Left colon (tissue), 2 donors: ENCODE data around the gene RNF167. TPM values are rescaled to one million over a fixed set of nuclear protein-coding genes. Genes with fewer than 3 reads are reported as not detected.
A peak's percentile ranks its signal among the peaks of the same experiment; 100 is the strongest.

Experiments used
- ATAC-seq: fragments of 200-7000 bp; cut with Tn5 transposase; one replicate; pipeline ENCODE4 v1.9.1; 2020; ENCODE audit warnings: mild to moderate bottlenecking, moderate library complexity
- DNase-seq, 2 donors: peaks; one replicate each; pipeline ENCODE4 v3.0.0-alpha.2; 2020
- intact Hi-C, 2 donors: fragments of 100-400 bp; cut with DNase I in 1 of 2; cut with micrococcal nuclease in 1 of 2; formaldehyde crosslinking; loops; one replicate each; pipeline versions ENCODE4 v1.11.2 to v1.14.0; 2022; cut with DNase I, micrococcal nuclease
- total RNA-seq, 2 donors: library from RNA; stranded (reverse); fragmentation: NEBNext Ultra II Directional; extraction: Animal tissue kit (Norgen Biotek cat#: 25700); gene quantifications; one replicate each; pipeline ENCODE4 v1.2.1, GENCODE V29; 2021
- donor health status: DM: no; HTN: no; CAD: no.
- donor health status: DM: yes; HTN: yes; CAD: no.

The RNF167 gene
- total RNA-seq, 2 donors from 2014 or later: 96.5 to 105 TPM

DNA sequence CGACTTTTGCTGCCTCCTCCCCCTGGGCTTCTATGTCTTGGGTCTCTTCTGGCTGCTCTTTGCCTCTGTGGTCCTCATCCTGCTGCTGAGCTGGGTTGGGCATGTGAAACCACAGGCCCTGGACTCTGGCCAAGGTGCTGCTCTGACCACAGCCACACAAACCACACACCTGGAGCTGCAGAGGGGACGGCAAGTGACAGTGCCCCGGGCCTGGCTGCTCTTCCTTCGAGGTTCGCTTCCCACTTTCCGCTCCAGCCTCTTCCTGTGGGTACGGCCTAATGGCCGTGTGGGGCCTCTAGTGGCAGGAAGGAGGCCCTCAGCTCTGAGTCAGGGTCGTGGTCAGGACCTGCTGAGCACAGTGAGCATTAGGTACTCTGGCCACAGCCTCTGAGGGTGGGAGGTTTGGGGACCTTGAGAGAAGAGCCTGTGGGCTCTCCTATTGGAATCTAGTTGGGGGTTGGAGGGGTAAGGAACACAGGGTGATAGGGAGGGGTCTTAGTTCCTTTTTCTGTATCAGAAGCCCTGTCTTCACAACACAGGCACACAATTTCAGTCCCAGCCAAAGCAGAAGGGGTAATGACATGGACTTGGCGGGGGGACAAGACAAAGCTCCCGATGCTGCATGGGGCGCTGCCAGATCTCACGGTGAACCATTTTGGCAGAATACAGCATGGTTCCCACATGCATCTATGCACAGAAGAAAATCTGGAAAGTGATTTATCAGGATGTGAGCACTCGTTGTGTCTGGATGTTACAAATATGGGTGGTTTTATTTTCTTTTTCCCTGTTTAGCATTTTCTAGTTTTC, 5.7 kb upstream of the RNF167 start:
- peak in 1 of 2 donors; percentile 63 for DNase-seq

DNA sequence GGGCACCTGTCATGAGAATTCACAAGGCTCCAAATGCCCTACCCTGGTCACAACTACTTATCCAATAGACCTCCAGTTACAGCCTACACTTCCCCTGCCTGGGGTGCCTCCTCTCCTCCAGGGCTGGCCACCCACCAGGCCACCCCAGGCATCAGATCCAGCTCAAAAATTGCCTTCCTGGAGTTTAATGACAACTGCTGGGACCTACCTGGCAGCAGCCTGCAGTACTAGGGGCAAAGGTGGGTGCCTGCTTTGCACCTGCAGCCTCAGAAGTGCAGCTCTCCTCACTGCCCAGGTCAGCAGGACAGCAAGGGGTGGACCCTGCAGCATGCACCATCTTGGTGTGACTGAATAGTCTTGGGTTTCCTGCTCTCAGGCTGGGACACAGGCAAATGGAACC, 4.4 kb upstream of the RNF167 start:
- ATAC-seq (no peak), DNase-seq (no peak)
- intact Hi-C loops: no loop called here

More for the DNA sequence above, 5.7 kb upstream of the RNF167 start:
- intact Hi-C loops: no loop called here
- ATAC-seq: peak; percentile 26

DNA sequence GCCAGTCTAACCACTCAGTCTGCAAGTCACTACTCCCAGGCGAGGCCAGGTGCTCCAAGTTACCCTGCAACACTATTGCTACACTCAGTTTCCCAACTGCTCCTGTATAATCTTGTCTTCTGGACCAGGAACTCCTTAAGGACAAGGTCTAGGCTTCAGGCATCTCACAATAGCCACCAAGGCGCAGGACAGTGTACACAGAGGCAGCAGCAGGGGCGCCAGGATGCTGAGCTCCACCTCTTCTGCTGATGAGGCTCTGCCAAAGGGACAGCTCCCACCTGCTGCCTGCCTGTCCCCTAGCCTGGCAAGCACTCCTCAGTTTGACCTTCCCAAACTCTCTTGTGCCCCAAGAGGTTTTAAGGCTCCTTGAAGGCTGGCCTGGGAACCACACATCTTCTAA, 3.6 kb upstream of the RNF167 start:
- intact Hi-C loops: no loop called here
- DNase-seq: no peak
- no peak for ATAC-seq

DNA sequence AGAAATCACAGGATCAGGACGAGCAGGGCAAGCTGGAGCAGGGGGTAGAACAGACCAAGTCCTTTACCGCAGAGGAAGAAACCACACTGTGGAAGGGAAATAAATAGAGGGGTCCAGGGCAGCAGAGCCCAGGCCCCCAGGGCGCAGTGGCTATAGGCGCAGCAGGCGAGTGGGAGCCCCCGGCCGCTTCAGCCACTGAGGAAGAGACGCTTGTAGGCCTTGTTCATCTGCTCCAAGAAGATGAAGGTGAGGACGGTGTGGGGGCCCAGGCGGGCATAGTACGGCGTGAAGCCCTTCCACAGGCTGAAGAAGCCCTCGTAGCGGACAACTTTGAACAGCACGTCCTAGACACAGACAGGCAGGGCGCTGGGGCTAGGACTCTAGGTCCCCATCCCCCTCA, 2.5 kb upstream of the RNF167 start:
- no peak for DNase-seq
- no peak for ATAC-seq
- intact Hi-C loops: no loop called here

DNA sequence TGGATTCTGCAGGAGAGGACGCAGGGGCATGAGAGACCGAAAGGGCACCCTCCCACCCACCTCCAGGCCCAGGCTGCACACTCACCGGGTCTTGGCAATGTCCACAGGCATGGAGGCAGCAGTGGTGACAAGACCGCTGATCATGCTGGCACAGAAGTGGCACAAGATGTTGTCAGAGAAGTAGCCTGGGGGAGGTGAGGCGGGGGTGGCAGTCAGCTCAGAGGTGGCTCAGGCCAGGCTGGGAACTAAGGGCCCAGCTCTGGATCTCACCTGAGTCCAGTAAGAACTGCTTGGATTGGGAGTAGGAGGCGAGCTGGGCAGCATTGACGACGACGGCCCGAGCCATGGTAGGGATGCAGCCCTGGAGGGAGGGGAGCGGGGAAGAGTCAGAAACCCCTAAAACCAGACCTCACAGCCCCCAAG, 2.0 kb upstream of the RNF167 start:
- no peak for ATAC-seq
- no peak for DNase-seq
- intact Hi-C loops: no loop called here

DNA sequence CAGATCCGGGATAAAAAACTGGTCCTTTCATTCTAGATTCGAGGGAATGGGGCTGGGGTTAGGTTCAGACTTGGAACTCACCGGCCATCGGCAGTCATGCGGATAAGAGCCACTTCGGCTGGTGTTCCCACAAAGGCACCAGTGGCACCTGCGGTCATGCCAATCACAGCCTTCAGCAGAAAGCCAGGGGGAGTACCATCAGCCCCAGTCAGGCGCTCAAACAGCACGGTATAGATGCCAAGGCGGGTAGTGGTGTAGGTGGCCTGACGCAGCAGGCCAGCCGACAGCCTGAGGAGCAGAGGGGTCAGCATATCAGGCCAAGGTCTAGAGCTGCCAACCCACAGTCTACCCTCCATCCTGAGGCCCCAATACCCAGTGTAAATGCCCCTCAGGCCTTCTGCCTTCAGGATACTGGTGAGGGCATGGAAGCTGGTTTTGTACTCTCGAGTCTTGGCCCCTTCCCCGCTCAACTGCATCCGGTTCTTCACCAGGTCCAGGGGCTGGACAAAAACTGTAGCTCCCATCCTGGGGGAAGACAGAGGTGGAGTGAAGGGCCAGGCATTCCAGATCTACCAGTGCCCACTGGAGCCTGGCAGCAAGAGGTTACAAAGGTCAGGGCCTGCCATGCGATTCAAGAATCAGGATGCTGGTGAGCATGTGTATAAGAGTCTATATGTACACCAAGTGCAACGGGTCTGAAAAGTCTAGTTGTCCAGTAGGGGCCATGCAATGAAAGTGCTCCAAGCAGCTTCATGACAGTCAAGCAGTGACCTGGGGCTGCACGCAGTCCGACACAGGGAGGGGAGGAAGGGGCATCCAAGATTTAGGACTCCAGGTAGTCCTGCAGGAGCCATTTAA, 1.2 kb upstream of the RNF167 start:
- intact Hi-C loops: no loop called here
- DNase-seq: no peak
- peak; percentile 6 for ATAC-seq

DNA sequence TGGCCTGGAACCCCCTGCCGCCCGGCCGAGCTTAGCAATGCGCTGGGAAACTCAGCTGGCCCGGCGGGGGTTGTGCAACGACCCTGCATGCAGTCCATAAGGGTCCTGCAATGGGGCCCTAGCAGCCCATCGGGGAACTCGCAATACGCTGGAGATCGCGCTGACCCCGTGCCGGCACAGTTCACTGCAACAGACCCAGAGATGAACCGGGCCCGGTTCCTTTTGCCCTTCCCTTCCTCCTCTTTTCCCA, 597 bp upstream of the RNF167 start:
- intact Hi-C loops: no loop called here
- DNase-seq (peak in 1 of 2 donors; percentile 60), ATAC-seq (peak; percentile 2)

DNA sequence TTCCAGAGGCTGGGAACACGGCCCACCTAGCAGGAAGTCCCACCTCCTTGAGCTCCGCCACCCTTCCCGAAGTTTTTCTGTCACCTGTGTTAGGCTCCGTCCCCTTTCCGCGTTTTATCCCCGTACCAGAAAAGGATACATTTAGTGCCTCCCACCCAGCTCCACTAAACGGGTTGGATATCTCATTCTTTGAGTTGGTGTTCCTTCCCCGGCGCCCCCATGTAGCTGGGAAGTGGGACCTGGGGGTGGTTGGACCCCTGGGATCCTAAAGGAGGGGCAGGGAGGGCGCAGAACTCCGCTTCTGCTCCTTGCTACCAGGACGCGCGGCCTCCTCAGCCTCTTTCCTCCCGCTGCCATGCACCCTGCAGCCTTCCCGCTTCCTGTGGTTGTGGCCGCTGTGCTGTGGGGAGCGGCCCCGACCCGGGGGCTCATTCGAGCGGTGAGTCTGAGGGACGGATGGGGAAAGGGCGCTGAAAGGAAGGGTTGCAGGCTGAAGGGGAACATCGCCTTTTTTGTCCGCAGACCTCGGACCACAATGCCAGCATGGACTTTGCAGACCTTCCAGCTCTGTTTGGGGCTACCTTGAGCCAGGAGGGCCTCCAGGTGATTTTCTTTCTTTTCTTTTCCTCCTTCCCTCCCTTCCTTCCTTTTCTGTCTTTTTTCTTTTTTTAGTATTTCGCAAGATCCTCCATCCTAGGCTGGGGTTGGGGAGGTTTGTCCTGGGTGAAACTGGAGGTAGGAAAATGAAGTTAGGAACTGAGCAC, 669 bp downstream of the RNF167 start:
- peak; percentile 58 to 89 for DNase-seq
- peak; percentile 66 for ATAC-seq
- intact Hi-C loops: no loop called here

DNA sequence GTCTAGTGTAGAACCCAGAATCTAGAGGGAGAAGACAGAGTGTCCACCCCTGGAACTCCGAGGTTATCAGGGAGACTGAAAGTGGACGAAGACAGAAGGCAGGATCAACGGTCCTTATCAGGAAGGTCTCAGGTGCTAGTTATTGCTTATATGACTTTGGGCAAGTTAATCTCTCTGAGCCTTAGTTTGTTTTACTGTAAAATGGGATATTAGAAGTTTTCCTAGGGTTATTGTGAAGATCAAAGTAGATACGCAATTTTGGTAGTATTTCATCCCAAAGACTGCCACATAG, 1.2 kb downstream of the RNF167 start:
- DNase-seq (no peak), ATAC-seq (no peak)
- intact Hi-C loops: no loop called here

DNA sequence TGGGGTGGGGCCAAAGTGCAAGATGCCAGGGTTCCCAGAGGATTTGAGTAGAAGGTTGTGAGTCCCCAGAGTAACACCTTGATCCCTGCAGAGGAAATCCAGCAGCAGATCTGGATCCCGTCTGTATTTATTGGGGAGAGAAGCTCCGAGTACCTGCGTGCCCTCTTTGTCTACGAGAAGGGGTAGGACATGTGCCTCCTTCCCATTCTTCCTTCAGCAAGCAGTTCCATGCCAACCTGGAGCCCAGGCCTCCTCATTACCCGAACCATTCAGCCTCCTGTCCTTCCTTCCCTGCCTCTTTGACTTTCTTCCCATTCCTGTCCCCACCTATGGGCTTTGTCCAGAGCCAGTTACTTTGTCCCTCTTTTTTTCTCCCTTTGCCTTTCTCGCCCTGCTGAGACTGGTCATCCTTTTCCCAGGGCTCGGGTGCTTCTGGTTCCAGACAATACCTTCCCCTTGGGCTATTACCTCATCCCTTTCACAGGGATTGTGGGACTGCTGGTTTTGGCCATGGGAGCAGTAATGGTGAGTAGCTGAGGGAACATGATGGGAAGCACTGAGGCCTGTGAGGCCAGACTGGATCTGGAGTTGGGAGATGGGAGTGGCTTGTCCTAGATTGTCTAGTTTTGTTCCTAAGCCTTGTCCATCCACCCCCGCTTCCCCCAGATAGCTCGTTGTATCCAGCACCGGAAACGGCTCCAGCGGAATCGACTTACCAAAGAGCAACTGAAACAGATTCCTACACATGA, 2.9 kb downstream of the RNF167 start:
- no peak for DNase-seq
- intact Hi-C loops: no loop called here
- no peak for ATAC-seq

DNA sequence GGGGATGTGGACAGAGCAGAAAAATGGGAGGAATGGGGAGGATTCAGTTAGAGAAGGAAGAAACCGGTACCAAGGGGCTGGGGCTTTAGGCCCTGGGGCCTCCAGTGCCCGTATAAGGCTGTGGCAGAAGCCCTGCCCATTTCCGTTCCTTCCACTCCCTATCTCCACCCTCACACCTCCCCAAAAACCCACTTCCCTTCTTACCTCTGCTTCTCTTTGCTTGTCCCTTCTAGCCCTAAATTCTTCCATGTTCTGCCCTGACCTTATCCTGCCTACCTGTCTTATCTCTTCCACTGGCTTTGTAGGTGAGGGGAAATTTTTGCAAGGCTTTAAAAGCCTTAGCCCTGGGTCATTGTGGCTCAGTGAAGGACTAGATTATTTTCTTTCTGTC, 4.1 kb downstream of the RNF167 start:
- DNase-seq: no peak
- intact Hi-C loops: no loop called here

DNA sequence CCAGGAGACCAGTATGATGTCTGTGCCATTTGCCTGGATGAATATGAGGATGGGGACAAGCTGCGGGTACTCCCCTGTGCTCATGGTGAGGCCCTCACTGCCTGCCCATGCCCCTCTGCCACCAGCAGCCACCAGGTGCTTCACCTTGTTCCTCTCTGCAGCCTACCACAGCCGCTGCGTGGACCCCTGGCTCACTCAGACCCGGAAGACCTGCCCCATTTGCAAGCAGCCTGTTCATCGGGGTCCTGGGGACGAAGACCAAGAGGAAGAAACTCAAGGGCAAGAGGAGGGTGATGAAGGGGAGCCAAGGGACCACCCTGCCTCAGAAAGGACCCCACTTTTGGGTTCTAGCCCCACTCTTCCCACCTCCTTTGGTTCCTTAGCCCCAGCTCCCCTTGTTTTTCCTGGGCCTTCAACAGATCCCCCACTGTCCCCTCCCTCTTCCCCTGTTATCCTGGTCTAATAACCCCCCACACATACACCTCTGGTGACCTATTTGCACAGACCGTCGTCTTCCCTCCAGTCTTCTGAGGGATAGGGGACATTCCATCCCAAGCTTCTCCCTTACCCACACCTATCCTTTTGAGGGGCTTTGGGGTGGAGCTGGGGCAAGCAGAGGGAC, 4.6 kb downstream of the RNF167 start:
- no peak for ATAC-seq
- intact Hi-C loops: no loop called here
- no peak for DNase-seq

More for the DNA sequence above, 4.1 kb downstream of the RNF167 start:
- ATAC-seq: no peak

DNA sequence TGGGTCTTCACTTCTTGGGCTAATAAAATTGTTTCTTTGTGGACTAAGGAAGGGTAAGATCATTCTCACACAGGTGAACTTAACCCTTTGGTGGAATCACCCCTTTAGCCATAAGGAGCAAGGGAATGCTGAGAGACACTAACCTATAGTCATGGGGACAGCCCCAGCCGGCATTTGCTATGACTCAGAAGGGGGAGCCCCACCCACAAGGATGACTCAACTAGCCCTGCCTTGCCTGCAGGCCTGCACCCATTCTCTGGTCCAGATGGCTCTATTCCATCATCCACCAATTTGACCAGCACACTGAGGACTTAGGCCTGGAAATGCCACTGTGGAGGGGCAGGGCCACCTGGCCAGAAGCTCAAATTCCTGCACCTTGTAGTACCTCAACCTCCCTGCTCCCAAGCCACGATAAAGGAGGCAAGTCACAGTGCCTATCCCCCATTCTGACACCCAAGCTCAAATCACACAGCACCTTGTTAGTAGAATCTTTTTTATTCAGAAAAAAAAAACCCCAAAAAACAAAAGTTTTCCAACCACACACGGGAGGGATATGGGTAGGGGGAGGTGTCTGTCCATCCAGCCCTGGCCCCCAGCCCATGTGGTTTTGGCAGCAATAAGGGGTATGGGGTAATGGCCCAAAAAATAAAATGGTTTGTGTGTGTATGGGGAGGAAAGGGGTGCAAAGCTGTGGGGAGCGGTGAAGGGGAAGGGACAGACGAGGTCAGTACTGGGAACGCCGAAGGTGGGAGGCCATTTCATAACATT, 5.3 kb downstream of the RNF167 start:
- intact Hi-C loops: no loop called here
- DNase-seq (peak; percentile 78 to 88), ATAC-seq (peak; percentile 23)

DNA sequence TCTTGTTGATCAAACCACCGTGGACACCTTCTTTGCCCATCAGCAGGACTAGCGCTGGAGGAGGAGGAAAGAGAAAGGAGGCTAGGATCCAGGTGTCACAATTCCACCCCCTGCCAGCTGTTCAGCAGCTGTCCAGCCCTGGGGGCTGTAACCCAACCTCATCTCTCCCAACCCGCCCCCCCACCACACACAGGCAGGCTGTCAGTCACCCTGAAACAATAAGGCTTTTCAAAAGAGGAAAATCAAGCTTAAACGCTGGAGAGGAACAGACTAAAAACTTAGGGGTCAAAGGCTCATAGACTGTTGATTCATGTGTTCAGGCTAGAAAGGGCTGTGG, 5.8 kb downstream of the RNF167 start:
- DNase-seq (no peak), ATAC-seq (no peak)
- intact Hi-C loops: no loop called here

DNA sequence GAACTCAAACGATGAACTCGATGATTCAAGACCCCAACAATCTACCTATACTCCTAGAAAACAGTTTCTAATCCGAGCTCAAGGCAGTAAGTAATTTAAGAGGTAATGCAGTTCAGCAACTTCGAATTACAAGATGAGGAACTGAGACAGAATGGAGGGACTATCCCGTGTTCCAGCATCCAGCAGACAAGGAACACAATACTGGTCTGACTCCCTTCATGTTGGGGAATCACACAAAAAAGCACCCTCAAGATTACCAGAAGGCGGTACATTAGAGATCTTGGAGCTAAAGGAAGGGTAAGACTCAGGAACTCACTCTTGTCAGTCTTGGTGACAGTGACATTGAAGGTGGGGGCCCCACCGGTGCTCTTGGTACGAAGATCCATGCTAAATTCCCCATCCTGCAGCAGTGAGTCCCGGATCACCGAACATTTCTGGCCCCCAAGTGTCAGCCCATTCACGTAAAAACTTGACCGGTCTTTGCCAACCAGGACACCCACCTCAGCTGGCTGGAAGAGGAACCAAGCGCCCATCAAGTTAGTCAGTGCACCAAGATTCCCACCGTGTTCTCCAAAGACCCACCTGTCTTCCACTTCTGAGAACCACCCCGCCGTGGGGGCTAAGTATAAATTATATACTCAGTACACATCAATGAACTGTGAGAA, 6.4 kb downstream of the RNF167 start:
- intact Hi-C loops: no loop called here
- ATAC-seq: no peak

DNA sequence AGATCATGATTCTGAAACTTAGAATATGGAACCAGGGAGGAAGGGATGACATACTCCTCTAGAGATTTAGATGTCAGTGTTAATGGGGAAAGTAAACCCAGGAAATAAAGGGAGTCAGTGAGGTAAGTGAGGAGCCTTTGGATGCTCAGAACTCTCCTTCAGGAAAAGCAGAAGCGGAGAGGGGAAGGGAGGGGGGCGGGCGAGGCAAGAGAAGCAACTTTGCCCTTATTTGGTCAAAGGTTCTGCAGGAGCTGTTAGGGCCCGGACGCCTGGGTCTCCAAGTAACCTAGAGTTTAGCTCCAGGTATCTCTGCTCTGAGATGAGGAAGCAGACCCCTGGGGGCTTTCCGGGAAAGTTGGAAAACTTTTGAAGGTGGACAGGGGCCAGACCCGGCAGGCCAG, 6.9 kb downstream of the RNF167 start:
- intact Hi-C loops: no loop called here
- ATAC-seq (no peak), DNase-seq (peak in 1 of 2 donors; percentile 39)

More for the DNA sequence above, 6.4 kb downstream of the RNF167 start:
- DNase-seq: no peak

DNA sequence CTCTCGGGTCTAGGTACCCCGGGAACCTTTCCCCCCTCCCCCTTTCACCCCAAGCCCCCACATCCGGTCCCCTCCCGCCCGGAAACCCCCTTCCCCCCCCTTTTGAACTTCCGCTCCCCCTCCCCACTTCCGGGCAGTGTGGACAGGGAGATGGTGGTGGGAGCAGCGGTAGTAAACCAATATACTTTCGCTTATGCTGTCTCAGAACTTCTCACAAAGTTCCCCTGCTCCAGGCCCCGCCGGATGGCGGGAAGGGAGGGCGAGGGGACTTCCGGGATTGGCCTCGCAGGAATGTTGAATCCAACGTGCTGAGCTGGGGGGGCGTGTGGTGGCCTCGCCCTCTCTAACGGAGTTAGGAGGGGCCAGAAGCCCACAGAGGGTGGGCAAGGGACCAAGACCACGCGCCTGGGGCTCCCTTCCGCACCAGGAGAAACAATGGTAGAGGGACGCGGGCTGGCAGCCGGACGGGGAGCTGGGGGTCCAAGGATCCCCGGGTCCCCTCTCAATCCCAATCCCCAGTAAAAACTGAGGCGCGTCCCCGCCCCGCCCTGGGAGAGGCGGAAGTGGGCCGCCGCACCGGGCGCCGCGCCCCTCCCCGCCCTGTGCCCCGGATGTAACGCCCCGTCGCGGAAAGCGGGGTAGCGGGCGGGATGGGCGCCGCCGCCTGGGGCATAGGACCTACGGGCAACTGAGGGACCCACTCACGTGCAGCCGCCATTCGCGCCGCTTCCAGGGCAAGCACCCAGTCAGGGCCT, 7.5 kb downstream of the RNF167 start:
- DNase-seq (peak; percentile 71 to 86), ATAC-seq (peak; percentile 53)
- intact Hi-C loops: no loop called here
